Neuronal stem cell (in vitro differentiated cells): ENCODE results near the gene F7.

Experiments used
- DNase-seq: peaks from one replicate; pipeline ENCODE4 v3.0.0-alpha.2; 2013; ENCODE audit warnings: low spot score
- H2AFZ ChIP-seq: one replicate; pipeline ENCODE4 v1.6.1; 2013; ENCODE audit warnings: mild to moderate bottlenecking, low read length, inconsistent platforms
- H2AK5ac ChIP-seq: 2 replicates; pipeline ENCODE4 v1.6.1; 2013; ENCODE audit warnings: low read depth, mild to moderate bottlenecking, inconsistent platforms, low read length, moderate library complexity, mixed read lengths
- H2BK120ac ChIP-seq: 2 replicates; pipeline ENCODE4 v1.6.1; 2013; ENCODE audit warnings: low read depth, mild to moderate bottlenecking, inconsistent platforms, low read length, moderate library complexity, mixed read lengths
- H2BK12ac ChIP-seq: one replicate; pipeline ENCODE4 v1.6.1; 2013; ENCODE audit warnings: low read length, inconsistent platforms
- H2BK15ac ChIP-seq: 2 replicates; pipeline ENCODE4 v1.6.1; 2013; ENCODE audit warnings: mild to moderate bottlenecking, low read length, inconsistent platforms, mixed read lengths
- H2BK5ac ChIP-seq: one replicate; pipeline ENCODE4 v1.6.1; 2013; ENCODE audit warnings: inconsistent platforms, mild to moderate bottlenecking, low read length, moderate library complexity
- H3K14ac ChIP-seq: one replicate; pipeline ENCODE4 v1.6.1; 2013; ENCODE audit warnings: low read length, inconsistent platforms
- H3K18ac ChIP-seq: 2 replicates; pipeline ENCODE4 v1.6.1; 2013; ENCODE audit warnings: low read length, inconsistent platforms
- H3K23ac ChIP-seq: 2 replicates; pipeline ENCODE4 v1.6.1; 2013; ENCODE audit warnings: low read depth, mild to moderate bottlenecking, mixed read lengths, low read length, inconsistent platforms; ENCODE audit not compliant: poor library complexity
- H3K27ac ChIP-seq: replicated peaks from 3 replicates; pipeline ENCODE4 v1.5.1; 2013; ENCODE audit warnings: low read length, inconsistent platforms
- H3K27me3 ChIP-seq, 3 experiments: 2 replicates each; pipeline ENCODE4 v1.6.1; 2013; ENCODE audit warnings: low read length in 3 of 3, mild to moderate bottlenecking in 2 of 3, inconsistent platforms in 1 of 3, low read depth in 1 of 3, mixed read lengths in 1 of 3, moderate library complexity in 1 of 3; ENCODE audit not compliant: control insufficient read depth in 3 of 3, insufficient read depth in 3 of 3
- H3K36me3 ChIP-seq, 2 donors: replicated peaks in 1 of 2; 2 replicates each; pipeline ENCODE4 v1.6.1; 2013; ENCODE audit warnings: low read length in 2 of 2; ENCODE audit not compliant: control insufficient read depth in 2 of 2, insufficient read depth in 2 of 2
- H3K4ac ChIP-seq: 2 replicates; pipeline ENCODE4 v1.6.1; 2013; ENCODE audit warnings: inconsistent platforms, mild to moderate bottlenecking, low read length, moderate library complexity
- H3K4me1 ChIP-seq, 2 donors: 1 replicate in 1 of 2; 2 replicates in 1 of 2; pipeline ENCODE4 v1.6.1; 2013; ENCODE audit warnings: low read length in 2 of 2, low read depth in 1 of 2; ENCODE audit not compliant: control insufficient read depth in 2 of 2, insufficient read depth in 1 of 2
- H3K4me2 ChIP-seq: one replicate; pipeline ENCODE4 v1.6.1; 2013; ENCODE audit warnings: mild to moderate bottlenecking, low read length, inconsistent platforms; ENCODE audit not compliant: insufficient read depth, poor library complexity, severe bottlenecking
- H3K4me3 ChIP-seq, 2 donors: 2 replicates each; pipeline ENCODE4 v1.5.1; 2013; ENCODE audit warnings: low read length in 2 of 2, mild to moderate bottlenecking in 2 of 2, inconsistent platforms in 1 of 2, moderate library complexity in 1 of 2
- H3K79me1 ChIP-seq: one replicate; pipeline ENCODE4 v1.6.1; 2013; ENCODE audit warnings: low read depth, mild to moderate bottlenecking, inconsistent platforms, low read length, moderate library complexity
- H3K9ac ChIP-seq: one replicate; pipeline ENCODE4 v1.6.1; 2013; ENCODE audit warnings: mild to moderate bottlenecking, low read depth, low read length, inconsistent platforms; ENCODE audit not compliant: poor library complexity
- H3K9me3 ChIP-seq, 2 donors: replicated peaks in 1 of 2; 2 replicates each; pipeline versions ENCODE3 to v1.6.1; 2013; ENCODE audit warnings: low read length in 2 of 2, mild to moderate bottlenecking in 2 of 2, inconsistent platforms in 1 of 2, low read depth in 1 of 2, mixed read lengths in 1 of 2, moderate library complexity in 1 of 2; ENCODE audit not compliant: control insufficient read depth in 2 of 2, insufficient read depth in 1 of 2
- H4K8ac ChIP-seq: one replicate; pipeline ENCODE4 v1.6.1; 2013; ENCODE audit warnings: low read depth, mild to moderate bottlenecking, inconsistent platforms, low read length, moderate library complexity
- H4K91ac ChIP-seq: one replicate; pipeline ENCODE4 v1.6.1; 2013; ENCODE audit warnings: low read length, low read depth, mild to moderate bottlenecking, inconsistent platforms; ENCODE audit not compliant: poor library complexity
- WGBS, 2 donors: extraction: QIAGEN DNeasy Blood & Tissue Kit; methylation state at CpG; one replicate each; pipeline ENCODE4 v1.1.7; 2013; ENCODE audit warnings: missing lambda C conversion rate in 2 of 2, mixed read lengths in 1 of 2; ENCODE audit not compliant: insufficient read length in 2 of 2, insufficient replicate concordance in 1 of 2; ENCODE audit errors: extremely low coverage in 2 of 2; 5-methylcytosine and 5-hydroxymethylcytosine counted together

F7 gene

DNA sequence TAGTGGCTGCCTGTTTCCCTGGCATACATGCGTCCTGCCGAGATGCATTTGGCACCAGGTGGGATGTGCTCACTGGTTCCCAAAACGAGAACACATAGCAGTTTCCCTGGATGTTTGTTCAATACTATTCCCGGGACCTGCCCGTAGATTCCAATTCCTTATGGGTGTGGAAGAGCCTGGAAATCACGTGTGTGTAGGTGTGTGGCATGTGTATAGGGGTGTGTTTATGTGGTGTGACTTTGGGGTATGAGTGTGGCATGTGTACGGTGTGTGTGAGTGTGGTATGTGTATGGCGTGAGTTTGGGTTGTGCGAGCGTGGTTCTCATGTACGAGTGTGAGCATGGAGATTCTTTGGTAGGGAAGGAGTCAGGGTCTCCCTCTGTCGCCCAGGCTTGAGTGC, 2.9 kb upstream of the F7 start:
- Histone ChIP-seq H3K27me3 (no peaks in the 10 kb centered on the region), H2AFZ (no peak overlapping the region), H2AK5ac (no peak overlapping the region), H3K4me3 (no peak overlapping the region), H3K27ac (no peak overlapping the region), H2BK5ac (no peak overlapping the region), H3K9me3 (peaks cover 0 to 7% of the 10 kb centered on the region in 2 donors), H2BK15ac (no peak overlapping the region), H3K14ac (no peak overlapping the region), H4K8ac (no peak overlapping the region), H3K4ac (no peak overlapping the region), H3K4me2 (no peak overlapping the region), H3K9ac (no peak overlapping the region), H2BK12ac (no peak overlapping the region), H3K18ac (no peak overlapping the region), H3K4me1 (peaks cover 2 to 6% of the 10 kb centered on the region in 2 donors), H3K23ac (no peak overlapping the region), H4K91ac (no peak overlapping the region), H2BK120ac (no peak overlapping the region), H3K79me1 (no peaks in the 10 kb centered on the region), H3K36me3 (peaks cover 0 to 1% of the 10 kb centered on the region in 2 donors)
- 100% methylated on average over 5 of the region's 12 CpGs; no CpG with 5 or more reads in 1 of the 2 donors for WGBS, 2 donors
- no peak for DNase-seq

DNA sequence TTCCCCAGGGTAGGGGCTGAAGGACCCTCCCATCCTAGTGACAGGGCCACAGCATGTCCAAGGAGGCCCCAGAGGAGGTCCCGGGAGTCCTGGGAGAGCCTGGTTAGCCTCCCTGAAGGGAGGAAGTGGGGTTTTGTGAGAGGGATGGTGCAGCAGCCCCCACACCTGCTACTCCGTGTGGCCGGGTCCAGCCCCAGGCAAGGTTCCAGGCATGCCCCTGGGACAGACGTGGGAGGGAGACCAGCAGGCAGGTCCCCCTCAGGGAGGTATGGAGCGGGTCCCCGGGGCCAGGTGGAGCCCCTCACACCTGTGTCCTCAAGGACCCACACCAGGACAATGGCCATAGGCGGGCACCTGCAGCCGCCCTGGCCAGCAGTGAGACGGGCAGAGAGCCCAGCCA, 1.9 kb upstream of the F7 start:
- no CpG with 5 or more reads among the region's 9 CpGs for WGBS, 2 donors
- H3K9me3 ChIP-seq: peaks cover 0 to 5% of the 10 kb centered on the region in 2 donors

DNA sequence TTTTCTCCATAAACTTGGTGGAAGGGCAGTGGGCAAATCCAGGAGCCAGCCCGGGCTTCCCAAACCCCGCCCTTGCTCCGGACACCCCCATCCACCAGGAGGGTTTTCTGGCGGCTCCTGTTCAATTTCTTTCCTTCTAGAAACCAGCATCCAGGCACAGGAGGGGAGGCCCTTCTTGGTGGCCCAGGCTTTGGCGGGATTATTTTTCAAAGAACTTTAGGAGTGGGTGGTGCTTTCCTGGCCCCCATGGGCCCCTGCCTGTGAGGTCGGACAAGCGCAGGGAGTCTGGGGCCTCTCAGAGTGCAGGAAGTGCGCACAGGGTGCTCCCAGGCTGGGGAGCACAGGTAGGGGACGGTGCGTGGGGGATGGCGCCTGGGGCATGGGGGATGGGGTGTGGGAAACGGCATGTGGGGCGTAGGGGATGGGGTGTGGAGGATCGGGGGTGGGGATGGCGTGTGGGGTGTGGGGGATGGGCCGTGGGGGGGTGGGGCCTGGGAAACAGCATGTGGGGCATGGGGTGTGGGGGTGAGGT, 396 bp downstream of the F7 start:
- WGBS, 2 donors: no CpG with 5 or more reads among the region's 16 CpGs
- Histone ChIP-seq H3K4me2 (no peak overlapping the region), H2BK15ac (peak overlapping the region; percentile 16), H2BK12ac (no peak overlapping the region), H3K27me3 (peaks cover 0 to 19% (median 9%) of the 10 kb centered on the region in 3 experiments), H3K79me1 (no peaks in the 10 kb centered on the region), H2BK5ac (no peak overlapping the region), H2BK120ac (no peak overlapping the region), H3K27ac (no peak overlapping the region), H3K4ac (no peak overlapping the region), H3K4me3 (no peak overlapping the region), H2AK5ac (no peak overlapping the region), H2AFZ (peak overlapping the region; percentile 10), H4K91ac (no peak overlapping the region), H3K14ac (no peak overlapping the region), H3K9ac (no peak overlapping the region), H3K18ac (peak overlapping the region; percentile 68), H3K36me3 (no peaks in the 10 kb centered on the region), H3K4me1 (peaks cover 0 to 6% of the 10 kb centered on the region in 2 donors), H3K9me3 (peaks cover 0 to 6% of the 10 kb centered on the region in 2 donors), H4K8ac (no peak overlapping the region), H3K23ac (no peak overlapping the region)
- no peak for DNase-seq

More for the DNA sequence above, 1.9 kb upstream of the F7 start:
- no peak for DNase-seq
- Histone ChIP-seq H3K4me3 (no peak overlapping the region), H3K4ac (peak overlapping the region; percentile 2), H2BK12ac (no peak overlapping the region), H2BK15ac (no peak overlapping the region), H3K4me2 (no peak overlapping the region), H3K79me1 (no peaks in the 10 kb centered on the region), H3K27ac (no peak overlapping the region), H3K9ac (no peak overlapping the region), H2AFZ (no peak overlapping the region), H3K27me3 (no peaks in the 10 kb centered on the region), H3K14ac (no peak overlapping the region), H3K23ac (no peak overlapping the region), H2BK5ac (no peak overlapping the region), H3K18ac (peak overlapping the region; percentile 54), H2BK120ac (no peak overlapping the region), H4K8ac (no peak overlapping the region), H3K36me3 (no peaks in the 10 kb centered on the region), H2AK5ac (peak overlapping the region; percentile 56), H4K91ac (no peak overlapping the region), H3K4me1 (peaks cover 0 to 6% of the 10 kb centered on the region in 2 donors)

DNA sequence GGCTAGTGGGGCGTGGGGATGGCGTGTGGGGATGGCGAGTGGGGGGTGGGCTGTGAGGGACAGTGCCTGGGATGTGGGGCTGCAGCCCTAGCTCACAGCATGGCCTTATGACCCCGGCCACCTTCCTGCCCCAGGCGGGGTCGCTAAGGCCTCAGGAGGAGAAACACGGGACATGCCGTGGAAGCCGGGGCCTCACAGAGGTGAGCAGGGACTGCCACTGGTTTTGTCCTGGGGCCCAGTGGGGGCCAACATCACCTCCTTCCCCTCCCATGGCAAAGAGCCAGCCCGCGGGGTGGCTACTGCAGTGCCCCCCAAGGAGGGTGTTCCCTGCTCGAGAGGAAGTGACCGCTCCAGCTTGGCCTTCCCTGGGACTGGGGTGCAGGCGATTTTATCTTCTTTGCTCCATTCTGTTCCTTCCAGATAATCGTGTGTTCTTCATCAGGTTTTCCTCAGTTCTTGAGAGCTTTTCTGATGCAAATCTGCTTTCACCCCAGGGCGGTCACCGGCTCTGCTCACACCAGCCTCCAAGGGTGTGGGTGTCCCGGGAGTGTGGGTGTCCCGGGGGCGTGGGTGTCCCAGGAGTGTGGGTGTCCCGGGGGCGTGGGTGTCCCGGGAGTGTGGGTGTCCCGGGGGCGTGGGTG, 1.2 kb downstream of the F7 start:
- Histone ChIP-seq H2AK5ac (peak overlapping the region; percentile 84), H3K4me1 (peaks cover 0 to 6% of the 10 kb centered on the region in 2 donors), H3K23ac (no peak overlapping the region), H3K4me3 (no peak overlapping the region), H3K4ac (no peak overlapping the region), H3K79me1 (no peaks in the 10 kb centered on the region), H3K18ac (peak overlapping the region; percentile 76), H3K36me3 (no peaks in the 10 kb centered on the region), H3K27ac (no peak overlapping the region), H3K9ac (no peak overlapping the region), H2BK12ac (no peak overlapping the region), H3K27me3 (peaks cover 0 to 21% (median 10%) of the 10 kb centered on the region in 3 experiments), H2BK120ac (no peak overlapping the region), H4K8ac (no peak overlapping the region), H2AFZ (no peak overlapping the region), H2BK5ac (no peak overlapping the region), H2BK15ac (no peak overlapping the region), H3K14ac (no peak overlapping the region), H3K4me2 (no peak overlapping the region), H4K91ac (no peak overlapping the region), H3K9me3 (peaks cover 0 to 9% of the 10 kb centered on the region in 2 donors)
- DNase-seq: no peak
- no CpG with 5 or more reads among the region's 25 CpGs for WGBS, 2 donors
